ENCODE measurements around the gene PANX1. TPM values are rescaled to one million over a fixed set of nuclear protein-coding genes. Genes with fewer than 3 reads are reported as not detected.

Gene PANX1
- total and polyA plus RNA-seq, 2 donors = 13.2 to 30.7 TPM

GRCh38 chr11:94132823-94133408 lies 4.3 kb downstream of the PANX1 start:
- WGBS = 92% methylated on average over 4 of the region's 4 CpGs
- Histone ChIP-seq H3K4me1 (ENCODE audit: insufficient read depth) (peaks cover 3% of the 10 kb centered on the region), H3K36me3 (ENCODE audit: insufficient read depth) (no peaks in the 10 kb centered on the region), H3K27ac (ENCODE audit: low read depth) (no peak overlapping the region), H3K4me3 (ENCODE audit: low read depth, low read length) (no peak overlapping the region)
- no peak for DNase-seq (ENCODE audit: extremely low spot score)

GRCh38 chr11:94133752-94134151 lies 5.1 kb downstream of the PANX1 start:
- no peak overlapping the region for H3K27ac ChIP-seq (ENCODE audit: low read depth)
- H3K36me3 ChIP-seq (ENCODE audit: insufficient read depth) = no peaks in the 10 kb centered on the region
- H3K4me3 ChIP-seq (ENCODE audit: low read depth, low read length) = no peak overlapping the region
- H3K4me1 ChIP-seq (ENCODE audit: insufficient read depth) = peaks cover 3% of the 10 kb centered on the region
- no peak for DNase-seq (ENCODE audit: extremely low spot score)
- 89% methylated on average over 4 of the region's 4 CpGs for WGBS

DNA sequence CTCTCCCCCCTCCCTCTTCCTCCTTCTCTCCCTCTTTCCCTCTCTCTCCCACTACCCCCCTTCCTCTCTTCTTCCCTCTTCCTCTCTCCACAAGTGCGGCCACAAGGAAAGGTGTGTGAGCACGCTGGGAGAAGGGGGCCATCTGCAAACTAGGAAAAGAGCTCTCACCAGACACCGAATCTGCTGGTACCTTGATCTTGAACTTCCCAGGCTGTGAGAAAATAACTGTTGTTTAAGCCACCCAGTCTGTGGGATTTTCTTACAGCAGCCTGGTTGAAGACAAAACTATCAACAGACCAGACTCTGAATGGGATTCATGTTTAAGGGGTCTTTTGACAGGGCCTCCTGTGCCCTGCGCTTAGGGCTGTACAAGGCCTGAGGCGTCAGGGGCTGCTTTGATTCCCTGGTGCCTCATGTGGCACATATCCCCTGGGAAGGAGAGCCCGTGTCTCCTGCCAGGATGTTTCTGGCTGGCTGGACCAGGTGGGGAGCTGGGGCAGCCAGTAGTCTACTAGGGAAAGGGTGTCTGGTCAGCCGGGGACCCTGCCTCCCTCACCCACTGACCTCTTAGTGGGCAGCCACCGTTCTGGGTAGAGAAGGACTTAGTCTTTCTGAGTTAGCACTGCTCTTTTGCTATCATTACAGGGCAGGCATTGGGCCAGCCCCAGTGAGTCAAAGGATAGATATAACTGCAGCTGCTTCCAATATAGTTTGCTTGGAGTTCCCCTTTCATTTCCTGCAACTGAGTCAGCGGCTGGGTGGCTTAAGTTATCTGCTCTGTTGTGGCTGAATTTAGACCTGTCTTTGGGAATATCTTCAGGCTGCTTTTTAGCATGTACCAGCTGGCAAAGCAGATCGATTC lies 6.2 kb downstream of the PANX1 start:
- peak overlapping the region; percentile 42 for H3K27ac ChIP-seq (ENCODE audit: low read depth)
- H3K36me3 ChIP-seq (ENCODE audit: insufficient read depth) = no peaks in the 10 kb centered on the region
- WGBS = 40% methylated on average over 10 of the region's 10 CpGs
- no peak for DNase-seq (ENCODE audit: extremely low spot score)
- H3K4me3 ChIP-seq (ENCODE audit: low read depth, low read length) = no peak overlapping the region
- peaks cover 3% of the 10 kb centered on the region for H3K4me1 ChIP-seq (ENCODE audit: insufficient read depth)

GRCh38 chr11:94139416-94139815 lies 10.8 kb downstream of the PANX1 start:
- H3K27ac ChIP-seq (ENCODE audit: low read depth) = no peak overlapping the region
- 89% methylated on average over 4 of the region's 4 CpGs for WGBS
- peaks cover 2% of the 10 kb centered on the region for H3K4me1 ChIP-seq (ENCODE audit: insufficient read depth)
- H3K36me3 ChIP-seq (ENCODE audit: insufficient read depth) = no peaks in the 10 kb centered on the region
- no peak overlapping the region for H3K4me3 ChIP-seq (ENCODE audit: low read depth, low read length)
- DNase-seq (ENCODE audit: extremely low spot score) = no peak

DNA sequence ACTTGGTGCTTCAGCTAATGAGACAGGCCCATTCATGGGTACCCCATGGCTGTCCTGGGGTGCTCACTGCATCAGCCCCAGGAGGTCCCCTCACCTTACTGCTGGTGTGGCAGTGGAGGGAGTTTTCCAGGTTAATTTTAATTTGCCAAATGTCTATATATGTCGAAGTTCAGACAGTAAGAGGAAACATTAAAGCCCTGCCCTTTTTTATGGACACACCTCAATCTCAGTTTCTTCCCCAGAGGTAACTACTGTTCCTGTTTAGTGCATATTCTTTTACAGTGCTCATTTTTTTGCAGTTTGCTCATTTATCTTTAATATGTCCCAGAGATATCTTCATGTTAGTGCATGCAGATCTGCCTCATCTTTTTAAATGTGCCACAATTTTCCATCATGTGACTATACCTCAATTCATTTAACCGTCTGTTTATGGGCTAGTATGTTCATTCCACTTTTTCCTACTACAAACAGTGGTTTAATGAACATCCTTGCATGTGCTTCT lies 11.6 kb downstream of the PANX1 start:
- Histone ChIP-seq H3K4me1 (ENCODE audit: insufficient read depth) (peaks cover 2% of the 10 kb centered on the region), H3K27ac (ENCODE audit: low read depth) (no peak overlapping the region)

GRCh38 chr11:94141511-94142307 lies 13.1 kb downstream of the PANX1 start:
- DNase-seq (ENCODE audit: extremely low spot score) = no peak
- WGBS = 81% methylated on average over 12 of the region's 12 CpGs
- peaks cover 2% of the 10 kb centered on the region for H3K4me1 ChIP-seq (ENCODE audit: insufficient read depth)
- H3K36me3 ChIP-seq (ENCODE audit: insufficient read depth) = no peaks in the 10 kb centered on the region
- H3K27ac ChIP-seq (ENCODE audit: low read depth) = no peak overlapping the region
- H3K4me3 ChIP-seq (ENCODE audit: low read depth, low read length) = no peak overlapping the region

More for the DNA sequence above, 11.6 kb downstream of the PANX1 start:
- DNase-seq (ENCODE audit: extremely low spot score) = no peak
- 84% methylated on average over 2 of the region's 2 CpGs for WGBS
- Histone ChIP-seq H3K4me3 (ENCODE audit: low read depth, low read length) (no peak overlapping the region), H3K36me3 (ENCODE audit: insufficient read depth) (no peaks in the 10 kb centered on the region)

GRCh38 chr11:94142308-94143281 lies 14.0 kb downstream of the PANX1 start:
- 81% methylated on average over 7 of the region's 7 CpGs for WGBS

DNA sequence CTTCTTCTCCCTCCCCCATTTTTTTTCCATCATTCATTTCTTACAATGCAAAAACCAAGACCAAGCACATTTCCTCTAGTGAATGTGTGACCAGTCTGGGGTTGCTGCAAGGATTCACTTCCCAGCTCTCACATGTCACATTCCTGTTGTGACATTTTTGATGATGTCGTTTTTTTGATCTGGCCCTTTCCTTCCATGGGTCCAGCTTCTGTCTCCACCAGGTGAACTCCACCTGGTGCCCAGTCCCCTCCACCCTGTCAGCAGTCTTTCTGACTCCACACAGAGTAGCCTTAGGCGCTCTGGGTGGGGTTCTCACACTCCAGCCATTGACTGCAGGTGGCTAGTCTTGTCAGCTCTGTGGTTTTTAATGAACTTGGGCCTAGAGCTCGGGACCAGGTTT lies 15.6 kb downstream of the PANX1 start:
- Histone ChIP-seq H3K36me3 (ENCODE audit: insufficient read depth) (no peaks in the 10 kb centered on the region), H3K27ac (ENCODE audit: low read depth) (no peak overlapping the region), H3K4me3 (ENCODE audit: low read depth, low read length) (no peak overlapping the region), H3K4me1 (ENCODE audit: insufficient read depth) (peaks cover 2% of the 10 kb centered on the region)
- 93% methylated on average over 3 of the region's 3 CpGs for WGBS
- DNase-seq (ENCODE audit: extremely low spot score) = no peak

More at GRCh38 chr11:94142308-94143281, 14.0 kb downstream of the PANX1 start:
- no peak for DNase-seq (ENCODE audit: extremely low spot score)
- Histone ChIP-seq H3K4me1 (ENCODE audit: insufficient read depth) (peaks cover 2% of the 10 kb centered on the region), H3K27ac (ENCODE audit: low read depth) (no peak overlapping the region), H3K36me3 (ENCODE audit: insufficient read depth) (no peaks in the 10 kb centered on the region), H3K4me3 (ENCODE audit: low read depth, low read length) (no peak overlapping the region)

- H3K27ac ChIP-seq (ENCODE audit: low read depth) = no peak overlapping the region
- peaks cover 2% of the 10 kb centered on the region for H3K4me1 ChIP-seq (ENCODE audit: insufficient read depth)
- no peak for DNase-seq (ENCODE audit: extremely low spot score)
- H3K4me3 ChIP-seq (ENCODE audit: low read depth, low read length) = no peak overlapping the region
- 99% methylated on average over 1 of the region's 1 CpG for WGBS
- no peaks in the 10 kb centered on the region for H3K36me3 ChIP-seq (ENCODE audit: insufficient read depth)
Measured at GRCh38 chr11:94144664-94145063, 16.0 kb downstream of the PANX1 start.

DNA sequence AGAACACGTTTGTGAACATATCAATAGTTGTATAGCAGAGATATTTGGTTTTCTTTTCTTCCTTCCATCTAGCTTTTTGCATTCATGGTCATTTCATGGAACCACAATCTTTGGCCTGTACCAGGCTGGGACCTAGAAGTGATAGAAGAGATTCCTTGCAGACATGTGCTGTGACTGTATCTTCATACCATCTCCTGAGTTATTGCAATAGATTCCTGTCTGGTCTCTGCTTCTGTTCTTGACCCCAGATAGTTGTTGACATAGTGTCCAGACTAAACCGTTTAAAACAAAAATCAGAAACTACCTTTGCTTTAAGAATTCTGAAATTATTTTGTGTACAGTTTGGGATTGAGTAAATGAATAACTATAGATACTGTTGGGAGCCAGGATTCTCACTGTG lies 16.8 kb downstream of the PANX1 start:
- H3K36me3 ChIP-seq (ENCODE audit: insufficient read depth) = no peaks in the 10 kb centered on the region
- 70% methylated on average over 2 of the region's 2 CpGs for WGBS
- no peak for DNase-seq (ENCODE audit: extremely low spot score)
- H3K27ac ChIP-seq (ENCODE audit: low read depth) = no peak overlapping the region
- H3K4me3 ChIP-seq (ENCODE audit: low read depth, low read length) = no peak overlapping the region
- peaks cover 2% of the 10 kb centered on the region for H3K4me1 ChIP-seq (ENCODE audit: insufficient read depth)

GRCh38 chr11:94145916-94146315 lies 17.3 kb downstream of the PANX1 start:
- Histone ChIP-seq H3K4me3 (ENCODE audit: low read depth, low read length) (no peak overlapping the region), H3K4me1 (ENCODE audit: insufficient read depth) (peaks cover 2% of the 10 kb centered on the region), H3K36me3 (ENCODE audit: insufficient read depth) (no peaks in the 10 kb centered on the region), H3K27ac (ENCODE audit: low read depth) (no peak overlapping the region)
- DNase-seq (ENCODE audit: extremely low spot score) = no peak
- WGBS = 90% methylated on average over 4 of the region's 4 CpGs

GRCh38 chr11:94147433-94147845 lies 18.8 kb downstream of the PANX1 start:
- Histone ChIP-seq H3K27ac (ENCODE audit: low read depth) (no peak overlapping the region), H3K36me3 (ENCODE audit: insufficient read depth) (no peaks in the 10 kb centered on the region), H3K4me1 (ENCODE audit: insufficient read depth) (peaks cover 7% of the 10 kb centered on the region), H3K4me3 (ENCODE audit: low read depth, low read length) (no peak overlapping the region)
- 89% methylated on average over 9 of the region's 9 CpGs for WGBS
- no peak for DNase-seq (ENCODE audit: extremely low spot score)

Measured in urinary bladder (tissue), 4 donors.